HG03108 (cell line): ENCODE data around the gene MGARP.
"Not testable (repeated sequence)": the region's sequence is repeated elsewhere in the genome, so short reads cannot be mapped to it uniquely, and the experiment has no call there.

Source experiments
- ATAC-seq: cut with Tn5 transposase; IDR thresholded peaks from one replicate; pipeline ENCODE4 v1.9.1; 2021; ENCODE audit warnings: moderate library complexity; ENCODE audit not compliant: unreplicated experiment

Gene MGARP

DNA sequence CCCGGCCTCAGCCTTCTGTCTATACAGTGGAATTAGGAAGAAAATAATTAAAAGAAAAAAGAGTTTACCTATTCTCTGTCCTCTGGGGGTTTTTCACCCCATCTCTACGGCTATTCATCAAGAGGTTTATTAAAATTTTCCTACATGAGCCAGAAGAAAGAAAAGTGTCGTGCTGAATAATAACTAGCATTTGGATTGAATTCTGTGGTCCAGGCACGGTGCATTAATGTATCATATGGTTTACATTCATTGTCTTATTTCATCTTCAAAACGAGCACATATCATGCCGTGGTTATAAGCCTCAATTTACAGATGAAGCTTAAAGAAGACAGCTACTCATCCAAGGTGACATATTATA is 15.9 kb upstream of the MGARP start:
- ATAC-seq, result no peak

GRCh38 chr4:139295206-139295941 is 15.3 kb upstream of the MGARP start:
- peak; percentile 91 for ATAC-seq

- no peak for ATAC-seq
These were observed 6.2 kb upstream of the MGARP start for GRCh38 chr4:139286186-139286698.

DNA sequence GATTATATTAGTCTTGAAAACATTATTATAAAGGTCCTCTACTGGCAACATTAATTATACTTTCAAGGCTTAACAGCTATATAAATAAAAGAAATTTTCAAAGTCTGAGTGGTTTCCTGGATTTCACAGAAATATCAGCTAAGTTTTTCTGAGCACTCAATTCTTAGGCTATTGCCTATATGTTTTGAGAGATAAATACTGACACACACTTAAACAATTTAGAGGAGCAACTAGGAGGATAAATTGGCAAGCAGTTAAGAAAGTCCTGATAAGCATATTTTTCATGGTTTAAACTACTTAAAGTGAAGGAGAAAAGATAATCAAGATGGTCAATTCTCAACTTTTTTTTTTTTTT is 2.7 kb upstream of the MGARP start:
- no peak for ATAC-seq

DNA sequence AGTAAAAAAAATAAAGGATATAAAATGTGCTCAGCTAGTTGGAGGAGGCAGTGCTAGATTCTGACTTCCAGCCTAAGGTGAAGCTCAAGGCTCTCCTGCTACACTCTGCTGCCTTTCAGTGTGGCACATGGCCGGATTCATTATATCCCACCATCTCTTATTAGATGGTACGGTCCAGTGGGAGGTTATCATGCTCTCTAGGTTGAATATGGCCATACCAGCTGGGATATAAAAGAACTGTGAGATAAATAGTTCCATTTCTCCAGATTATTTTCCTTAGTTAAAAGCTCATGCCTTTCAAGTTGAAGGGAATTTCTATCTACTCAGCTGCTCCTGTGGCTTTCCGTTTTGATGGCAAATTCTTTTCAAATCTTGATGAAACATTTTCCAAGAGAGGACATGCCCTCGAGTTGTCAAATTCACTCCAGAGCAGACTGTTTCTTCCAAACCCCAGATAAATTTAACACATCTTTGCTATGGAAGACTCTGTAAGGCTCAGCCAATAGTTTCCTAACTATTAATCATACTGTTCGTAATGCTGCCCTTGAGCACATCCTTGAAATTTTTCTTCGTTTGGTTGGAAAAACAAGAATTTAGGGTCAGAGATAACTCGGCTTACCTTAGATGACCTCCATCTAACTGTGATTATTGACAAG is 2.2 kb upstream of the MGARP start:
- ATAC-seq, result no peak

DNA sequence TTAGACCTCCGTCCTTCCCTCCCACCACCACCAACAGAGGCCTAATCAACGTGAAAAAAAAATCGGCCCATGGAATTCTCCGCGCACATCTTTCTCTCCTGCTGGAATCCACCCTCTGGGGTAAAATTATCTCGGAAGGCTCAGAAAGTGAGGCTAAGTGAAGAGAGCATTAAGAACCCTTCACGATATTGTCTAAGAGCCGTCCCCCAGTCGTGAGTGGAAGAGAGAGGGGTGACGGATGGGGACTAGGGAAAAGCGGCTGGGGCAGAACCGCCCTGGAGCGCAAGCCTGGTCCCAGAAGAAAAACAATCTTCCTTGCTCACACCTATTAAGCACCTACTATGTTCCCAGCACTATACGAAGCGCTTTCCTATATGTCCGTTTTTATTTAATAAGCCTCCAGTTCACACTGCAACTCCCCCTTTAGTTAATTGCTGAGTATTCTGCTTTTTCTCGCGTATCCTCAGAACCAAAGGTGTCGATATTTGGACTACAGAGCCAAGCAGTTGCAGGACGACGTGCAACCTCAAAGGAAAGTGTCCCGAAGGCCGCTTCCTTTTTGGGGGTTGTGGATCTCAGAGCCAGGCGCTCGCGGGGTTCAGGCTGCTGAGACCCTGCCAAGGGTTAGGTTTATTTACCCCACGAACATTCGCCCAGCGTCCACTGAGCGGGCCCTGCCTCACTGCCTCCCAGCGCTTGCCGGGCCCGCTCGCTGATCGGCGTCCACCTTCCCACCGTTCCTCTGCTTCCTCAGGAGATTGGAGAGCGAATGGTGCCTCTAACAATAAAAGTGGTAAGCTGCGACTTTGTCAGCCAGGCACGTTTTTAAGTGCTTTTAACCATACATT is 889 bp downstream of the MGARP start:
- no peak for ATAC-seq

GRCh38 chr4:139278485-139278884 is 1.5 kb downstream of the MGARP start:
- no peak for ATAC-seq

GRCh38 chr4:139275281-139275735 is 4.7 kb downstream of the MGARP start:
- ATAC-seq, result no peak

DNA sequence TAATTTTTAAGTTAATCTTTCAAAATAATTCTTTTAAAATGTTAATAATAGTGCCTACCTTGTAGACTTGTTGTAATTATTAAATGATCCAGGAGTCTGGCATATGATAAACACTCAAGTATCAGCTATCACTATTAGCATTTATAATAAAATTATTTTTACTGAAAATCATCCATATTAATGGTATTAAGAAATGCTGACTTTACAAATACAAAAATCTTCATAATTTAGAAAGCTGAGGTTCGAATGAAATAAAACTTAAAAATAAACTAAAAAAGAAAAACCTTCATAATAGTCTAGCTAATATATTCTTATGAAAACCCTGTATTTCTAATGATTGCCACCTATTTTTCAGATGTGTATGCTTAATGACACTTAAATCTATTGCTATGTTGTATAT is 5.2 kb downstream of the MGARP start:
- ATAC-seq, result no peak

DNA sequence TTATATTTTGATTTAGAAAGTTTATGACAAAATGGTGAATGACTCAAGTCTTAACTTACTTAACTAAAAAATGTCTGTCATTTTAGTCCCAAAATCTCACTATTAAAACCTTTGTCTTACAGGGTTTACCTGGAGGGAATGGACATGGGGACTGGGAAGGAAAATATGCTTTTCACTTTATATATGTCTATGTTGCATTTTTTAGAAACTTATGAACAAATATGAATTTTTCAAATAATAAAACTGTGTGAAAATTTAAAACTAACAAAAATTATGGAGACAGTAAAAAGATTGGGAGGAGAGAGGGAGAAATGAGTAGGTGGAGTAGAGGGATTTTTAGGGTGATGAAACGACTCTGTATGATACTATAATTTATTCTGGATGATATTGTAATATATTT is 6.2 kb downstream of the MGARP start:
- ATAC-seq, result no peak

- ATAC-seq, result no peak
These were observed 12.7 kb downstream of the MGARP start for GRCh38 chr4:139267301-139267700.

DNA sequence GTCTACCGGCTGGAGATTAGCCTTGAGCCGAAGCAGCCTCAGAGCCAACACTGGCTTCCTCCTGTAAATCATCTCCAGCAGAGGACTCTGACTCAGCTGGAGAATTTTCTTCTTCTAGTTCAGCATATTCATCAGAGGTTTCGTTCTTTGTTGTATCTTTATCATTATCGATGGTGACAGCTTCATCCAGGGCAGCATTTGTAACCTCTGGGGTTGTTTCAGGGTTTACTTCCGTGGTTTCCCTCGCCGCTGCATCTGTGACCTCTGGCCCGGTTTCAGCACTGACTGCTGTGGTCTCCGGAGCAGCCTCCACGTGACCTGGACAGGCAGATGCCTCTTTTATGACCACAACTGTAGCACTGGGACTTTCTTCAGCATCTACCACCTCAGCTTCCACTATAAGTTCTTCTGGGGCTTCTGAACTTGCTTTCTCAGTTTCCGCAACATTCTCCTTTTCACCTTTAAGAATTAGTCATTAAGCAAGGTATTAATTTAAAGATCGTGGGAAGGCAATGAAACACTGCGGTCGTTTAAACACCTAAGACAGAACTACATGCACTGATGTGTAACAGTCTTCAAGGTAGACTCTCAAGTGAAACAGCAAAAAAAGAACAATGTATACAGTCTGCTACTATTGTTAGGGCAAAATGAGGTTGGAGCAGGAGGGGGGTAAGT is 13.3 kb downstream of the MGARP start:
- ATAC-seq, result peak; percentile 96

- ATAC-seq, result no peak
These were observed 13.8 kb downstream of the MGARP start for GRCh38 chr4:139266208-139266582.

DNA sequence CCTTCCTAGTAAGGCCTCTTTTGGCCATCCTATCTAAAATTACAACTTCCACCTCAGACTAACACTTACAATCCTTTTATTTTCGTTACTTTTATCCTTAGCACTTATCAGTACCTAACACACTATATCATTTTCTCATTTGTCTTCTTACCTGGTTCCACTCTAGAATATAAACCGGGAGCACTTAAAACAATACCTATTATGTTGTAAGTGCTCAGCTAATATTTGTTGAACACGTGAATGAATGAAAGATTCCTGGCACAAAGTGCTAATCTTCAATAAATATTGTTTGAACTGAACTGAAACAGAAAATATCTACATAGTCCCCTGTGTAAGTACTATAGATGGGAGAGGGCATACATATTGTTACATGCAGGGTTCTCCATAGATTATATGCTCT is 14.4 kb downstream of the MGARP start:
- no peak for ATAC-seq

- ATAC-seq, result no peak
These were observed 23.7 kb downstream of the MGARP start for GRCh38 chr4:139256349-139256748.

GRCh38 chr4:139255581-139255980 is 24.4 kb downstream of the MGARP start:
- not testable (repeated sequence) for ATAC-seq

DNA sequence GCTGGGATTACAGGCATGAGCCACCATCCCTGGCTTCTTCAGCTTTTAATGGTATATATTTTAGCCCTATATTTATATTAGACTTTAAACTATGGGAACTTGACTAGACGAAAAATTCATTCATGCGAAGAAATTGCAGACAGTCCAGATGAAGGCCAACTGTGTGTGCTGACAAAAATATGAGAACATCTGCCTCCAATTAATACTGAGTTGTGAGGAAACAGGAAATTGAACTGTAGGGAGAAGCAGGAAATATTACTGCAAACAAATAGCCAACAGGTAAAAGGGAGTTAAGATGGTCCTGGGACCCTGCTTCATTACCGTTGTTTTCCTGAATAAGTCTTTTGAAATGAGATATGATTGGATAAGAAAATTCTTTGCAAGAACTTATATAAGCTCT is 26.3 kb downstream of the MGARP start:
- ATAC-seq, result no peak

- no peak for ATAC-seq
These were observed 27.0 kb downstream of the MGARP start for GRCh38 chr4:139253046-139253445.

DNA sequence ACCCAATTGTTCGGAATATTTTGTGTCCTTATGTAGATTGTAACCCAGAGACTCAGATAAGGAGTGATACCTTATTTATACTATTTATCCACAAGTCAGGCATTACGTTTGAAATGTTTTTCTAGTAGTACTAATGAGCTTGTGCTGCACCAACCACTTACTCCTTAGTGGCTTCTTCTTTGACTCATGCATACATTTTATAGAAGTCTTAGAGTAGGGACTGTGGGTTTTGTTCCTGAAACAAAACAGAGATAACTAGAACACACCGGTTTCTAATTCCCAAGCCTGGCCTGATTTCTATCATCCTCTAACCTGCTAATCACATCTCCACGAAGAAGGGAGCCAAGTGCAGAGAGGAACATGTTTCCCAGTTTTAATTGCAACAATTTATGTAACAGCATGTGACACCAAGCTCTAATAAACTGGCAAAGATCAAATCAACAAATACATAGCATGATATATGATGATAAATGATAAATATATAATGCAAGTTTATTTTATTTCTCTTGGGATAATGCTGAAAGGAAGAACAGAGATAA is 32.3 kb downstream of the MGARP start:
- ATAC-seq, result no peak

DNA sequence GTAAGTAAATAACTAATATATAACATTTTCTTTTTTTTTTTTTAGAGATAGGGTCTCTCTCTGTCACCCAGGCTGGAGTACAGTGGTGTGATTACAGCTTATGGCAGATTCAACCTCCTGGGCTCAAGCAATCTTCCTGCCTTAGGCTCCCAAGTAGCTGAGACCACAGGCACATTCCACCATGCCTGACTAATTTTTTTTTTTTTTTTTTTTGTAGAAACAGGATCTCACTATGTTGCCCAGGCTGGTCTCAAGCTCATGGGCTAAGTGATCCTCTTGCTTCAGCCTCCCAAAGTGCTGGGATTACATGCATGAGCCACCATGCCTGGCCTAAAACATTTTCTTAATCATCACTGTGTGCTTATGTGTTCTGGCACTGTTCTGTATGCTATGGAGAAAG is 32.8 kb downstream of the MGARP start:
- no peak for ATAC-seq

DNA sequence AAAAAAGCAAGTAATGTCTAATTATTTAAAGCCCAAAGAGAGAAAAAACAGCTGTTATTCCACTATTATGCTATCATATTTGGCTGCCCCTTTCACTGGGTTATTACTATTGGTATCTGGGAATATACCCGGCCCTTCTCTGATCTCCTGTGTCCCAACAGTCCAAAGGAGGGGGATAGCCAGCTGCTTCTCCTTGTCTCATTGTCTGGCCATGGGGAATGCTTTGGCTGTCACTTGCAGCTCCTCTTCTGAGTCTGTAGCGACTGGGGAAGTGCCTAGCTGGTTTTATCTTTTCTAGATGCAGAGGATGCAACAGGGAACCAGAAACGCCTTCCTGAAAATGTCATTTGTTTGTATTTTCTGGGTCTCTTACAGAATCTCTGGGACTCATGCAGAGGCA is 33.9 kb downstream of the MGARP start:
- no peak for ATAC-seq
